HepG2 (cell line): ENCODE data around the gene CIITA. TPM values are rescaled to one million over a fixed set of nuclear protein-coding genes. Genes with fewer than 3 reads are reported as not detected.

Experiments
- ATAC-seq: fragments of 200-7000 bp; cut with Tn5 transposase; 3 replicates; pipeline ENCODE4 v1.9.1; 2020; ENCODE audit warnings: mild to moderate bottlenecking, moderate library complexity
- BruUV-seq: library from RNA; stranded (reverse); fragments of 400-500 nt; replicated peaks from 2 replicates; lab custom pipeline; 2021; lab: Mats Ljungman, UMichigan
- CTCF ChIA-PET: fragments of 300-600 bp; formaldehyde crosslinking; extraction: SDS; loops from one replicate; lab custom pipeline; 2021; ENCODE audit warnings: low total read pairs, inconsistent platforms, low intra/inter-chr PET ratio; lab: Yijun Ruan, JAX
- POLR2A ChIA-PET: fragments of 350-600 bp; sonication (Branson Sonifier 250); formaldehyde crosslinking; loops from one replicate; lab custom pipeline; 2020; ENCODE audit warnings: antibody characterized with exemption, inconsistent platforms; lab: Yijun Ruan, JAX
- DNase-seq: peaks from one replicate; pipeline ENCODE4 v3.0.0-alpha.2; 2015; ENCODE audit warnings: low spot score
- FAIRE-seq: peaks from 3 replicates; lab custom pipeline; 2011; peaks lifted over from hg19 to GRCh38; lab: Jason Lieb, UNC
- H2AFZ ChIP-seq: one replicate; pipeline ENCODE4 v1.6.1; 2011; ENCODE audit warnings: low read length, inconsistent platforms
- H3K27ac ChIP-seq: fragments of 300-600 bp; 3 replicates; pipeline ENCODE4 v1.8.0; 2011; ENCODE audit warnings: mixed run types, mild to moderate bottlenecking, mixed read lengths, low read length, inconsistent platforms; ENCODE audit not compliant: insufficient read depth; ENCODE audit errors: extremely low read length
- H3K27me3 ChIP-seq, 2 experiments: fragments of 200-600 bp in 1 of 2; 2 replicates in 1 of 2; 3 replicates in 1 of 2; pipeline versions ENCODE4 v1.6.0 to v1.8.0; 2011; ENCODE audit warnings: low read length in 2 of 2, mild to moderate bottlenecking in 2 of 2, moderate library complexity in 2 of 2, inconsistent platforms in 1 of 2; ENCODE audit not compliant: insufficient read depth in 2 of 2, control insufficient read depth in 1 of 2
- H3K36me3 ChIP-seq, 2 experiments: fragments of 200-600 bp in 1 of 2; replicated peaks in 1 of 2; 2 replicates in 1 of 2; 3 replicates in 1 of 2; pipeline versions ENCODE4 v1.5.1 to v1.8.0; 2011; ENCODE audit warnings: low read length in 2 of 2, inconsistent platforms in 1 of 2; ENCODE audit not compliant: insufficient read depth in 2 of 2, control insufficient read depth in 1 of 2
- H3K4me1 ChIP-seq: 2 replicates; pipeline ENCODE4 v1.5.1; 2012; ENCODE audit warnings: low read length, inconsistent platforms; ENCODE audit not compliant: insufficient read depth
- H3K4me2 ChIP-seq: 2 replicates; pipeline ENCODE4 v1.6.0; 2011; ENCODE audit warnings: low read depth, low read length, inconsistent platforms
- H3K4me3 ChIP-seq, 3 experiments: fragments of 200-600 bp in 1 of 3; sonication (generic), shearing (Covaris generic) in 1 of 3; replicated peaks in 1 of 3; 2 replicates each; pipeline ENCODE4 v1.5.1; 2011 to 2016; ENCODE audit warnings: low read length in 3 of 3, inconsistent platforms in 2 of 3, low read depth in 2 of 3, mild to moderate bottlenecking in 2 of 3, control low read depth in 1 of 3, mixed read lengths in 1 of 3; ENCODE audit not compliant: insufficient read depth in 1 of 3
- H3K79me2 ChIP-seq: one replicate; pipeline ENCODE4 v1.6.1; 2011; ENCODE audit warnings: low read length, inconsistent platforms; ENCODE audit not compliant: insufficient read depth
- H3K9ac ChIP-seq: 2 replicates; pipeline ENCODE4 v1.6.0; 2011; ENCODE audit warnings: mild to moderate bottlenecking, low read depth, low read length, inconsistent platforms; ENCODE audit not compliant: insufficient read depth
- H3K9me3 ChIP-seq: 2 replicates; pipeline ENCODE4 v1.5.1; 2012; ENCODE audit warnings: mild to moderate bottlenecking, low read length
- H4K20me1 ChIP-seq: 2 replicates; pipeline ENCODE4 v1.6.0; 2011; ENCODE audit warnings: inconsistent platforms, mild to moderate bottlenecking, low read length, moderate library complexity; ENCODE audit not compliant: insufficient read depth
- ARNT ChIP-seq: fragments of 450-650 bp; IDR thresholded peaks from 2 replicates; pipeline ENCODE4 v1.6.1; 2017
- FOXO1 ChIP-seq: sonication (generic); formaldehyde crosslinking; IDR thresholded peaks from 2 replicates; pipeline ENCODE4 v1.4.0; 2020; ENCODE audit warnings: missing genetic modification reagents
- IRF2 ChIP-seq: IDR thresholded peaks from 2 replicates; pipeline ENCODE4 v1.6.1; 2018; ENCODE audit warnings: missing genetic modification reagents, missing compliant biosample characterization
- KLF16 ChIP-seq, 2 experiments: sonication (generic) in 1 of 2; formaldehyde crosslinking in 1 of 2; IDR thresholded peaks; 2 replicates each; pipeline versions ENCODE4 v1.6.1 to v1.8.0; 2016 to 2023; ENCODE audit warnings: missing genetic modification reagents in 2 of 2, missing compliant biosample characterization in 1 of 2
- SIX1 ChIP-seq: sonication (generic); formaldehyde crosslinking; IDR thresholded peaks from 2 replicates; pipeline ENCODE4 v1.4.0; 2020; ENCODE audit warnings: missing genetic modification reagents, borderline replicate concordance
- SMYD3 ChIP-seq: sonication (generic); formaldehyde crosslinking; IDR thresholded peaks from 2 replicates; pipeline ENCODE4 v1.8.1; 2023; ENCODE audit warnings: mild to moderate bottlenecking, missing genetic modification reagents
- SRY ChIP-seq: sonication (generic); formaldehyde crosslinking; IDR thresholded peaks from 2 replicates; pipeline ENCODE4 v1.8.0; 2022; ENCODE audit warnings: mild to moderate bottlenecking, missing genetic modification reagents
- TBX2 ChIP-seq: sonication (generic); formaldehyde crosslinking; IDR thresholded peaks from 2 replicates; pipeline ENCODE4 v1.5.0; 2020; ENCODE audit warnings: missing genetic modification reagents, mild to moderate bottlenecking, borderline replicate concordance
- ZBTB3 ChIP-seq: sonication (generic); formaldehyde crosslinking; IDR thresholded peaks from 2 replicates; pipeline ENCODE4 v1.4.0; 2020; ENCODE audit warnings: low read depth, mild to moderate bottlenecking, moderate library complexity, missing genetic modification reagents, borderline replicate concordance
- ZKSCAN8 ChIP-seq: IDR thresholded peaks from 2 replicates; pipeline ENCODE4 v1.6.1; 2016; ENCODE audit warnings: borderline replicate concordance, missing genetic modification reagents, missing compliant biosample characterization
- ZNF20 ChIP-seq: sonication (generic); formaldehyde crosslinking; IDR thresholded peaks from 2 replicates; pipeline ENCODE4 v1.4.0; 2020; ENCODE audit warnings: mild to moderate bottlenecking, moderate library complexity, missing genetic modification reagents
- ZNF333 ChIP-seq: sonication (generic); formaldehyde crosslinking; IDR thresholded peaks from 2 replicates; pipeline ENCODE4 v1.4.0; 2020; ENCODE audit warnings: mild to moderate bottlenecking, missing genetic modification reagents, borderline replicate concordance
- WGBS: methylation state at CpG from one replicate; pipeline ENCODE4 v1.1.6; 2017; ENCODE audit warnings: low lambda C conversion rate; 5-methylcytosine and 5-hydroxymethylcytosine counted together
- in situ Hi-C: cut with HindIII; loops from 2 replicates; pipeline ENCODE4 v1.10.0; 2017; ENCODE audit warnings: low pct_unique_long_range_greater_than_20kb; ENCODE audit not compliant: extremely low pct_ligation_motif_present
- intact Hi-C: fragments of 100-400 bp; cut with micrococcal nuclease; formaldehyde crosslinking; loops from one replicate; pipeline ENCODE4 v1.10.0; 2022; ENCODE audit not compliant: unreplicated experiment
- polyA plus RNA-seq, 8 experiments: library from polyadenylated mRNA; depleted of rRNA in 3 of 8; stranded (reverse) in 7 of 8; unstranded in 1 of 8; fragments of >200 nt; fragmentation: Illumina TruSeq in 4 of 8; extraction: Trizol in 4 of 8; gene quantifications; 2 replicates each; pipeline versions ENCODE4 v1.2.1 to v1.2.3, GENCODE V29; 2011 to 2016; ENCODE audit warnings: low read depth in 4 of 8, missing spikeins in 1 of 8, mixed read lengths in 1 of 8; ENCODE audit not compliant: insufficient read depth in 1 of 8
- total RNA-seq, 5 experiments: library from RNA; depleted of rRNA; stranded (reverse); fragments of >200 nt; fragmentation: Illumina TruSeq; extraction: Trizol; gene quantifications; 2 replicates each; pipeline ENCODE4 v1.2.3, GENCODE V29; 2016; ENCODE audit warnings: low read depth in 1 of 5
- TF ChIP-seq, protein P1 (sequence below): sonication (generic); formaldehyde crosslinking; IDR thresholded peaks from 2 replicates; pipeline ENCODE4 v1.4.0; 2020; ENCODE audit warnings: missing genetic modification reagents, borderline replicate concordance
- TF ChIP-seq, protein P2 (sequence below): sonication (generic); formaldehyde crosslinking; IDR thresholded peaks from 2 replicates; pipeline ENCODE4; 2020; ENCODE audit warnings: missing genetic modification reagents, mild to moderate bottlenecking, borderline replicate concordance
- TF ChIP-seq, protein P3 (sequence below): IDR thresholded peaks from 2 replicates; pipeline ENCODE4 v1.6.1; 2016
- TF ChIP-seq, protein P4 (sequence below): sonication (generic); formaldehyde crosslinking; IDR thresholded peaks from 2 replicates; pipeline ENCODE4 v1.9.0; 2021; ENCODE audit warnings: missing genetic modification reagents, mild to moderate bottlenecking, borderline replicate concordance

The CIITA gene
- total and polyA plus RNA-seq, 2 of the 13 experiments (the other 11 are each of a cell fraction or from before 2014, with no cell fraction given): 0.08 to 0.09 TPM

DNA sequence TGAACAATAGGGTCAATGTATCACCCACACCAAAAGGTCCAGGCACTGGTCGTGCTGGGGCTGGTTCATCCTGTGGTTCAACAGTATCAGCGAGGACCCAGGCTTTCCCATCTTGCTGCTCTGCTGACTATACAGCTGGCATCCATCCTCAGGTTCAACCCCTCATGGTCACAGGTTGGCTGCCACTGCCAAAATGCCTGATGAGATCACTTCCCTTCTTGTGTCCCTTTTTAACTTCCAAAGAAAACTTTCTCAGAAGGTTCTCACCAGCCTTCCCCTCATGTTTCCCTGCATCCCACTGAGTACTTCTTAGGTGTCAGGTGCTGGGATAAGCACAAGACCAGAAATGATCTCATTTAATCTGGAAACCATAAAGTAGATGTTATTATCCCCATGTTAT, 93.1 kb downstream of the CIITA start (continued):
- TF ChIP-seq, protein P1, sequence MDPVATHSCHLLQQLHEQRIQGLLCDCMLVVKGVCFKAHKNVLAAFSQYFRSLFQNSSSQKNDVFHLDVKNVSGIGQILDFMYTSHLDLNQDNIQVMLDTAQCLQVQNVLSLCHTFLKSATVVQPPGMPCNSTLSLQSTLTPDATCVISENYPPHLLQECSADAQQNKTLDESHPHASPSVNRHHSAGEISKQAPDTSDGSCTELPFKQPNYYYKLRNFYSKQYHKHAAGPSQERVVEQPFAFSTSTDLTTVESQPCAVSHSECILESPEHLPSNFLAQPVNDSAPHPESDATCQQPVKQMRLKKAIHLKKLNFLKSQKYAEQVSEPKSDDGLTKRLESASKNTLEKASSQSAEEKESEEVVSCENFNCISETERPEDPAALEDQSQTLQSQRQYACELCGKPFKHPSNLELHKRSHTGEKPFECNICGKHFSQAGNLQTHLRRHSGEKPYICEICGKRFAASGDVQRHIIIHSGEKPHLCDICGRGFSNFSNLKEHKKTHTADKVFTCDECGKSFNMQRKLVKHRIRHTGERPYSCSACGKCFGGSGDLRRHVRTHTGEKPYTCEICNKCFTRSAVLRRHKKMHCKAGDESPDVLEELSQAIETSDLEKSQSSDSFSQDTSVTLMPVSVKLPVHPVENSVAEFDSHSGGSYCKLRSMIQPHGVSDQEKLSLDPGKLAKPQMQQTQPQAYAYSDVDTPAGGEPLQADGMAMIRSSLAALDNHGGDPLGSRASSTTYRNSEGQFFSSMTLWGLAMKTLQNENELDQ (CRISPR knock-in tag): no peak
- TF ChIP-seq SRY (CRISPR knock-in tag) (no peak), SMYD3 (no peak), ZBTB3 (no peak), IRF2 (no peak), KLF16 (CRISPR knock-in tag; IDR thresholded peaks at IDR 0.05) (no peak), ZNF20 (no peak)

DNA sequence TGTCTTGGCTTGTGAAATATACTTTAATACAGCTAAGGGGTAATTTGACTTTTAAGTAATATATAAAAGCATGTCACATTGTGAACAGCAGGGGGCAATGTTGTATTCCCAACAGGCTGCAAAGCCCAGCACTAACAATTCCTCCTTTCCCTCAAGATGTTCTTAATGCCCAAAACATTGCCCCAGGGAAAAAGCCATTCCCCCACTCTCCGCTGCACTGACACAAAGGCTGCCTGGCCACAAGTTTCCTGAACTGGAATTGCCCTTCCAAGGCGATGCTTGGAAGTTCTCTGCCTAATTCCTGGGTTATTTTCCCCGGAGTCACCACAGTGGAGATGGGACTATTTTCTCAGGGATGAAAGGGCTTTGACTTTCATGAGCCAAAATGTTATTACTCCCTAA, 94.6 kb downstream of the CIITA start:
- ChIA-PET CTCF (interaction anchor here (1.1 to 3.9 kb wide), 7 partner anchors 10 to 670 kb away, joined by 3 to 35 read pairs (median 6); partner anchors contain the start of gene SOCS1), POLR2A (interaction anchor here (0.7 to 1.2 kb wide), 4 partner anchors 234 to 400 kb away, joined by 3 to 24 read pairs (median 5); partner anchors contain the start of gene SOCS1)
- H3K27me3 ChIP-seq: no peaks in the 10 kb centered on the region; a peak in 1 of 5 replicates
- no peak overlapping the region for H3K9ac ChIP-seq
- peak; percentile 70 for ATAC-seq
- no peak overlapping the region for H2AFZ ChIP-seq
- peak; percentile 85 for FAIRE-seq
- peaks cover 5 to 29% of the 10 kb centered on the region in 2 experiments for H3K36me3 ChIP-seq
- WGBS: 77% methylated on average over 3 of the region's 3 CpGs
- in situ Hi-C loops: no loop called here
- DNase-seq: peak; percentile 70
- no peak overlapping the region for H3K4me2 ChIP-seq
- no peak overlapping the region for H3K4me3 ChIP-seq
- BruUV-seq: no TSS peak
- no peaks in the 10 kb centered on the region for H4K20me1 ChIP-seq
- no peaks in the 10 kb centered on the region for H3K79me2 ChIP-seq
- no peak overlapping the region for H3K27ac ChIP-seq
- H3K9me3 ChIP-seq: no peaks in the 10 kb centered on the region
- H3K4me1 ChIP-seq: peaks cover 9% of the 10 kb centered on the region
- intact Hi-C loops: loop anchor here (1.0 to 2.0 kb wide), 3 partner anchors 239 to 385 kb away; no protein-coding TSS in a partner anchor
- TF ChIP-seq, protein P2, sequence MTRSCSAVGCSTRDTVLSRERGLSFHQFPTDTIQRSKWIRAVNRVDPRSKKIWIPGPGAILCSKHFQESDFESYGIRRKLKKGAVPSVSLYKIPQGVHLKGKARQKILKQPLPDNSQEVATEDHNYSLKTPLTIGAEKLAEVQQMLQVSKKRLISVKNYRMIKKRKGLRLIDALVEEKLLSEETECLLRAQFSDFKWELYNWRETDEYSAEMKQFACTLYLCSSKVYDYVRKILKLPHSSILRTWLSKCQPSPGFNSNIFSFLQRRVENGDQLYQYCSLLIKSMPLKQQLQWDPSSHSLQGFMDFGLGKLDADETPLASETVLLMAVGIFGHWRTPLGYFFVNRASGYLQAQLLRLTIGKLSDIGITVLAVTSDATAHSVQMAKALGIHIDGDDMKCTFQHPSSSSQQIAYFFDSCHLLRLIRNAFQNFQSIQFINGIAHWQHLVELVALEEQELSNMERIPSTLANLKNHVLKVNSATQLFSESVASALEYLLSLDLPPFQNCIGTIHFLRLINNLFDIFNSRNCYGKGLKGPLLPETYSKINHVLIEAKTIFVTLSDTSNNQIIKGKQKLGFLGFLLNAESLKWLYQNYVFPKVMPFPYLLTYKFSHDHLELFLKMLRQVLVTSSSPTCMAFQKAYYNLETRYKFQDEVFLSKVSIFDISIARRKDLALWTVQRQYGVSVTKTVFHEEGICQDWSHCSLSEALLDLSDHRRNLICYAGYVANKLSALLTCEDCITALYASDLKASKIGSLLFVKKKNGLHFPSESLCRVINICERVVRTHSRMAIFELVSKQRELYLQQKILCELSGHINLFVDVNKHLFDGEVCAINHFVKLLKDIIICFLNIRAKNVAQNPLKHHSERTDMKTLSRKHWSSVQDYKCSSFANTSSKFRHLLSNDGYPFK: no peak
- no peak for TF ChIP-seq SIX1 (CRISPR knock-in tag)
- no peak for TF ChIP-seq ARNT
- no peak for TF ChIP-seq TBX2 (CRISPR knock-in tag)
- TF ChIP-seq ZKSCAN8 (CRISPR knock-in tag): no peak
- no peak for TF ChIP-seq FOXO1
- TF ChIP-seq ZNF333: no peak
- TF ChIP-seq, protein P3, sequence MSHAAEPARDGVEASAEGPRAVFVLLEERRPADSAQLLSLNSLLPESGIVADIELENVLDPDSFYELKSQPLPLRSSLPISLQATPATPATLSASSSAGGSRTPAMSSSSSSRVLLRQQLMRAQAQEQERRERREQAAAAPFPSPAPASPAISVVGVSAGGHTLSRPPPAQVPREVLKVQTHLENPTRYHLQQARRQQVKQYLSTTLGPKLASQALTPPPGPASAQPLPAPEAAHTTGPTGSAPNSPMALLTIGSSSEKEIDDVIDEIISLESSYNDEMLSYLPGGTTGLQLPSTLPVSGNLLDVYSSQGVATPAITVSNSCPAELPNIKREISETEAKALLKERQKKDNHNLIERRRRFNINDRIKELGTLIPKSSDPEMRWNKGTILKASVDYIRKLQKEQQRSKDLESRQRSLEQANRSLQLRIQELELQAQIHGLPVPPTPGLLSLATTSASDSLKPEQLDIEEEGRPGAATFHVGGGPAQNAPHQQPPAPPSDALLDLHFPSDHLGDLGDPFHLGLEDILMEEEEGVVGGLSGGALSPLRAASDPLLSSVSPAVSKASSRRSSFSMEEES (CRISPR knock-in tag): no peak
- TF ChIP-seq, protein P4, sequence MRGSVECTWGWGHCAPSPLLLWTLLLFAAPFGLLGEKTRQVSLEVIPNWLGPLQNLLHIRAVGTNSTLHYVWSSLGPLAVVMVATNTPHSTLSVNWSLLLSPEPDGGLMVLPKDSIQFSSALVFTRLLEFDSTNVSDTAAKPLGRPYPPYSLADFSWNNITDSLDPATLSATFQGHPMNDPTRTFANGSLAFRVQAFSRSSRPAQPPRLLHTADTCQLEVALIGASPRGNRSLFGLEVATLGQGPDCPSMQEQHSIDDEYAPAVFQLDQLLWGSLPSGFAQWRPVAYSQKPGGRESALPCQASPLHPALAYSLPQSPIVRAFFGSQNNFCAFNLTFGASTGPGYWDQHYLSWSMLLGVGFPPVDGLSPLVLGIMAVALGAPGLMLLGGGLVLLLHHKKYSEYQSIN (CRISPR knock-in tag): no peak
